ENCODE data around the gene ZSCAN31. TPM values are rescaled to one million over a fixed set of nuclear protein-coding genes. Genes with fewer than 3 reads are reported as not detected.
"Not testable (repeated sequence)": the region's sequence is repeated elsewhere in the genome, so short reads cannot be mapped to it uniquely, and the experiment has no call there.

The ZSCAN31 gene
- total RNA-seq, 1 donor from 2014 or later = 6.2 TPM

DNA sequence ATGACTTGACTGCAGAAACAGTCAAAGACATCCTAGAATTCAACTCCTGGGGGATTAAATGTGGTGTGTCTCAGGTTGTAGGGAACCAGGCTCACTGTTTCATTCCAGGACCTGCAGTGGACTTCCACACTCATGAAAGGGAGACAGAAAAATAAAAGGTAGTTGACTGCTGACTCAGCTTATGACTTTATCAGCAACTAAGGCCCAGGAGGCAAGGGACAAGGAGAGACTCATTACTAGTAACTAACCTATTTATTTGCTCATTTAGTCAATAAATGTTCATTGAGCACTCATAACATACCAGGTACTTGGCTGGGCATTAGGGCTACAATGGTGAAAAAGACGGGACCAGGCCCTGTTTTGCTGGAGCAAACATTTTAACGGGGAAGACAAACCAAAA is 2.9 kb downstream of the ZSCAN31 start:
- H3K27ac Mint-ChIP-seq (ENCODE audit: unreplicated experiment) = no peak overlapping the region
- peaks cover 6% of the 10 kb centered on the region for H3K4me1 Mint-ChIP-seq (ENCODE audit: unreplicated experiment)
- no peak for DNase-seq (ENCODE audit: extremely low spot score, unreplicated experiment)
- H3K9me3 Mint-ChIP-seq (ENCODE audit: unreplicated experiment) = no peaks in the 10 kb centered on the region
- no peaks in the 10 kb centered on the region for H3K27me3 Mint-ChIP-seq (ENCODE audit: unreplicated experiment)
- H3K4me3 Mint-ChIP-seq (ENCODE audit: unreplicated experiment) = no peak overlapping the region
- TF ChIP-seq, protein P1, sequence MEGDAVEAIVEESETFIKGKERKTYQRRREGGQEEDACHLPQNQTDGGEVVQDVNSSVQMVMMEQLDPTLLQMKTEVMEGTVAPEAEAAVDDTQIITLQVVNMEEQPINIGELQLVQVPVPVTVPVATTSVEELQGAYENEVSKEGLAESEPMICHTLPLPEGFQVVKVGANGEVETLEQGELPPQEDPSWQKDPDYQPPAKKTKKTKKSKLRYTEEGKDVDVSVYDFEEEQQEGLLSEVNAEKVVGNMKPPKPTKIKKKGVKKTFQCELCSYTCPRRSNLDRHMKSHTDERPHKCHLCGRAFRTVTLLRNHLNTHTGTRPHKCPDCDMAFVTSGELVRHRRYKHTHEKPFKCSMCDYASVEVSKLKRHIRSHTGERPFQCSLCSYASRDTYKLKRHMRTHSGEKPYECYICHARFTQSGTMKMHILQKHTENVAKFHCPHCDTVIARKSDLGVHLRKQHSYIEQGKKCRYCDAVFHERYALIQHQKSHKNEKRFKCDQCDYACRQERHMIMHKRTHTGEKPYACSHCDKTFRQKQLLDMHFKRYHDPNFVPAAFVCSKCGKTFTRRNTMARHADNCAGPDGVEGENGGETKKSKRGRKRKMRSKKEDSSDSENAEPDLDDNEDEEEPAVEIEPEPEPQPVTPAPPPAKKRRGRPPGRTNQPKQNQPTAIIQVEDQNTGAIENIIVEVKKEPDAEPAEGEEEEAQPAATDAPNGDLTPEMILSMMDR (IDR thresholded peaks at IDR 0.05) = no peak
- H3K36me3 Mint-ChIP-seq (ENCODE audit: unreplicated experiment) = peaks cover 5% of the 10 kb centered on the region

DNA sequence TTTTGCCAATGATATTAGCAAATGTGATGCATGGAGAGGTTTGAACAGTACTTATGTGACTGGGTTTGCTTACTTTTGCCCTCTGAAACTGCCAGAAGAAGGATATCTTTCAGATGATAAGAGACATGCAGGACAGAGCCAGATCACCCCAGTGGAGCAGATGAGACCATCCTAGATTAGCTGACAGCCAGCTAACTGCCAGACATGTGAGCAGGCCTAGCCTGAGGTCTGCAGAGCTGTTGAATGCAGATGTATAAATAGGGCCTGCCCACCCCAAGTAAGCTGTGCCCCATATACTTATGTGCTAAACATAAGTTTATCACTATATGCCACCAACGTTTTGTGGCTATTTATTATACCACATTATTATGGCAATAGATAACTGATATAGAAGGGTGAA is 5.9 kb downstream of the ZSCAN31 start:
- no peaks in the 10 kb centered on the region for H3K27me3 Mint-ChIP-seq (ENCODE audit: unreplicated experiment)
- no peak for DNase-seq (ENCODE audit: extremely low spot score, unreplicated experiment)
- H3K4me1 Mint-ChIP-seq (ENCODE audit: unreplicated experiment) = peaks cover 6% of the 10 kb centered on the region
- peaks cover 20% of the 10 kb centered on the region for H3K9me3 Mint-ChIP-seq (ENCODE audit: unreplicated experiment)
- TF ChIP-seq, protein P1 (IDR thresholded peaks at IDR 0.05) = no peak
- H3K27ac Mint-ChIP-seq (ENCODE audit: unreplicated experiment) = no peak overlapping the region
- no peak overlapping the region for H3K4me3 Mint-ChIP-seq (ENCODE audit: unreplicated experiment)
- peaks cover 28% of the 10 kb centered on the region for H3K36me3 Mint-ChIP-seq (ENCODE audit: unreplicated experiment)

DNA sequence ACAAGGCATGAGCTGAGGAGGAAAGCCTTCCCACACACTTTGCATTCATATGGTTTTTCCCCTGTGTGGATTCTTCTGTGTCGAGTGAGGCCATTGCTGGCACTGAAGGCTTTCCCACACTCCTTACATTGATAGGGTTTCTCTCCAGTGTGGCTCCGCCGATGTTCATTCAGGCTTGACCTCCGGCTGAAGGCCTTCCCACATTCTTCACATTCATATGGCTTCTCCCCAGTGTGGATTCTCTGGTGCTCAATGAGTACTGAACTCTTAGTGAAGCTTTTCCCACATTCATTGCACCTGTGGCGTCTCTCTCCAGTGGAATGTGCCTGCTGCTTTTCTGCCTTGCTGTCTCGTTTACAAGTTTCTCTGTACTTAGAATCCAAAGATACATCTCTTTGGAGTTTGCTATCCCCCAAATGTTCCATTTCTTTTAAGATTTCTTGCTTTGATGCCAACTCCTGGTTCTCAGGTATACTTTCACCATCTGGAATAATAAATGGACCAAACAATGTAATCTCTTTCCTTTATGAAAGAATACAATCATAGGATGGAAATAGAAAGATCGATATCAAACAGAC is 9.5 kb downstream of the ZSCAN31 start:
- Mint-ChIP-seq H3K4me3 (ENCODE audit: unreplicated experiment) (no peak overlapping the region), H3K4me1 (ENCODE audit: unreplicated experiment) (no peaks in the 10 kb centered on the region), H3K9me3 (ENCODE audit: unreplicated experiment) (peaks cover 32% of the 10 kb centered on the region), H3K36me3 (ENCODE audit: unreplicated experiment) (peaks cover 32% of the 10 kb centered on the region), H3K27ac (ENCODE audit: unreplicated experiment) (no peak overlapping the region), H3K27me3 (ENCODE audit: unreplicated experiment) (no peaks in the 10 kb centered on the region)
- TF ChIP-seq, protein P1 (IDR thresholded peaks at IDR 0.05) = no peak
- DNase-seq (ENCODE audit: extremely low spot score, unreplicated experiment) = no peak

DNA sequence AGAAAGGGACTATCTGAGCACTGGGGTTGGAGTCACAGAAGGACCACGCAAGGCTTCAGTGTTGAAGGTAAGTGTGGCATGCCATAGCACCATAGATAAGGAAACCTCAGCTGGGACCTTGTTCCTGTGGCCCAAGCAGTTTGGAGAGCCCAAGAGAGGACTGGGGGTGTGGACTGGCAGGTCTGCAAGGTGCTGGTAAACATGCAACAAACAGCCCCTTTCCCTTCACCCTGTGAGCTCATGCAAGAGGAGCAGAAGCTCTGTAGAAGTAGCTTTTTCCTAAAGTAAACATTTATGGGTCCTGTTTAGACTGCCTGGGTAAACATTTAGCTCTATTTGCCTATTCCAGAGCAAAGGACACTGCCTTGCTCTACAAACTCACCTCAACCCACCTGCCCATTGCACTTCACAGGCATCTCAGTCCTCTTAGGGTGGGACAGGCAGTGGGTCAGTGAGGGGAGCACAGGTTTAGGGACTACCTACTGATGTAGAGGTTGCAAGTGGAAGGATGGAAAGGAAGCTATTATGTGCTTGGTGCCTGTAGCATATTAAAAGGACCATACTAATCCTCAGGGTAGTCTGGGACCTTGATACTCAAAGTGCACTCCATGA is 12.0 kb downstream of the ZSCAN31 start:
- Mint-ChIP-seq H3K36me3 (ENCODE audit: unreplicated experiment) (peaks cover 29% of the 10 kb centered on the region), H3K27ac (ENCODE audit: unreplicated experiment) (no peak overlapping the region), H3K4me3 (ENCODE audit: unreplicated experiment) (no peak overlapping the region), H3K9me3 (ENCODE audit: unreplicated experiment) (peaks cover 32% of the 10 kb centered on the region), H3K4me1 (ENCODE audit: unreplicated experiment) (no peaks in the 10 kb centered on the region), H3K27me3 (ENCODE audit: unreplicated experiment) (no peaks in the 10 kb centered on the region)
- no peak for DNase-seq (ENCODE audit: extremely low spot score, unreplicated experiment)
- TF ChIP-seq, protein P1 (IDR thresholded peaks at IDR 0.05) = no peak

DNA sequence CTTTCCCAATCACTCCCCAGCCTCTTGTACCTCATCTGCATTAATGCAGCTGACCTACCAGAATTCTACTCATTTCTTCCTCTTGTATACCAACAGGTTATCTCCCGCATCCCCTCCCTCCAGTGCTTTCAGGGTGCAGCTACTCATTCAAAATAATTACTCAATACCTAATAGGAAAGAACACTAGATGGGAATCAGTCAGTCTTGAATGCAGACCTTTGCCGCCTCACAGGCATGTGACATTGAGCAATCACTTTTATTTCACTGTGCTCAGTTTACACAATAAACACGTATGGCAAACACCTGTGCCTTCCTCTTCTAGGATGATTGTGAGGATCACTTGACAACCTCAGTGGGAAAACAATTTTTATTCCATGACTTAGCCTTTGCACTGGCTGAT is 13.3 kb downstream of the ZSCAN31 start:
- TF ChIP-seq, protein P1 (IDR thresholded peaks at IDR 0.05) = no peak
- Mint-ChIP-seq H3K36me3 (ENCODE audit: unreplicated experiment) (peaks cover 24% of the 10 kb centered on the region), H3K4me1 (ENCODE audit: unreplicated experiment) (no peaks in the 10 kb centered on the region), H3K27ac (ENCODE audit: unreplicated experiment) (no peak overlapping the region), H3K27me3 (ENCODE audit: unreplicated experiment) (no peaks in the 10 kb centered on the region), H3K4me3 (ENCODE audit: unreplicated experiment) (no peak overlapping the region), H3K9me3 (ENCODE audit: unreplicated experiment) (peaks cover 29% of the 10 kb centered on the region)
- DNase-seq (ENCODE audit: extremely low spot score, unreplicated experiment) = no peak

DNA sequence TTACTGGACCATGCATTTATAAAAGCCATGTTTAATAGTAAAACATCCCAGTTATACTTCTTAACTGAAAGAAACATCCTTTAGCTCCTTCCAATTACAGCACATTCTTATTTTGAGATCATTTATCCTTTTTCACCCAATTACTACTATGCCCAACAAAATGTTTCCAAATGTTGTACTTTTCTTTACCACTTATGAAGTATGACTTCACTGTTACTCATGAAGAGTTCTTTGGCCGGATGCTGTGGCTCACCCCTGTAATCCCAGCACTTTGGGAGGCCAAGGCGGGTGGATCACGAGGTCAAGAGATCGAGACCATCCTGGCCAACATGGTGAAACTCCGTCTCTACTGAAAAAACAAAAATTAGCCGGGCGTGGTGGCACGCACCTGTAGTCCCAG is 18.1 kb downstream of the ZSCAN31 start:
- H3K27ac Mint-ChIP-seq (ENCODE audit: unreplicated experiment); H3K27me3 Mint-ChIP-seq (ENCODE audit: unreplicated experiment); H3K36me3 Mint-ChIP-seq (ENCODE audit: unreplicated experiment); H3K4me1 Mint-ChIP-seq (ENCODE audit: unreplicated experiment); DNase-seq (ENCODE audit: extremely low spot score, unreplicated experiment); H3K4me3 Mint-ChIP-seq (ENCODE audit: unreplicated experiment); H3K9me3 Mint-ChIP-seq (ENCODE audit: unreplicated experiment): not testable (repeated sequence)

Data from osteocyte (in vitro differentiated cells).